ENCODE data around the gene CHCHD6.
A peak's percentile ranks its signal among the peaks of the same experiment; 100 is the strongest.

The CHCHD6 gene

GRCh38 chr3:126668450-126669401 lies 35.3 kb upstream of the CHCHD6 start:
- DNase-seq (ENCODE audit: low read depth in 1 of 2, low spot score in 1 of 2), result no peak

DNA sequence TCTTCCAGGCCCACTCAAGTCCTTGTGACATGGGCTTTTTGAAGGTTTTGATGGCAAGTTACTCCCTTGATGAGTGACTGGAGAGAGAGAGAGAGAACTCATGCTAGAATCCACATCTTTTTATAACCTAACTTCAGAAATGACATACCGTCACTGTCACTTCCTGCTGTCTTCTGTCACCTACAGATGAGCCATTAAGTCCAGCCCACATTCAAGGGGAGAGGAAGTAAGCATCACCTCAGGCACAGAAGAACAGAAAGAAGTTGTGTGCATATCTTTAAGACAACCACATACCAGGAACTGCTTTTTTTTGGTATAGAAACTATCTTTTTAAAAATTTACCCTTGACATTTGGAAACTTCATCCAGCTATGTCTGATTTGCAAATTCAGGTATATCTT lies 32.5 kb upstream of the CHCHD6 start:
- DNase-seq (ENCODE audit: low read depth in 1 of 2, low spot score in 1 of 2), result no peak

DNA sequence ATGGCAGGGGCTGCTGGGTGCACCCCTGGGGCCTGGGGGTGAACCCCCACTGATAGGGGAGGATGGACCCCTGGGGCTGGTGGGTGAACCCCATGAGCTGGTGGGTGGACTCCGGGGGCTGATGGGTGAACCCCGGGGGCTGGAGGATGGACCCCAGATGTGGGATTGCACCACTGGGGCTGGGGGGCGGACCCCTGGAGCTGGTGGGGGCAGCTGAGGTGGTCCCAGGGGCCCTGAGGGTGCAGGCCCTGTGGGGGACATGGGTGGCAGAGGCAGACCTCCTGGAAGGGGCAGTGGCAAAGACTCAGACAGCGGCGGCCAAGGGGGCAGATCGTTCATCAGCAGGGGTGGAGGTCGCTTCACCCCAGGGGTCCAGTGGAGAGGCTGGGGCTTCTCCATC lies 31.7 kb upstream of the CHCHD6 start:
- no peak for DNase-seq (ENCODE audit: low read depth in 1 of 2, low spot score in 1 of 2)

DNA sequence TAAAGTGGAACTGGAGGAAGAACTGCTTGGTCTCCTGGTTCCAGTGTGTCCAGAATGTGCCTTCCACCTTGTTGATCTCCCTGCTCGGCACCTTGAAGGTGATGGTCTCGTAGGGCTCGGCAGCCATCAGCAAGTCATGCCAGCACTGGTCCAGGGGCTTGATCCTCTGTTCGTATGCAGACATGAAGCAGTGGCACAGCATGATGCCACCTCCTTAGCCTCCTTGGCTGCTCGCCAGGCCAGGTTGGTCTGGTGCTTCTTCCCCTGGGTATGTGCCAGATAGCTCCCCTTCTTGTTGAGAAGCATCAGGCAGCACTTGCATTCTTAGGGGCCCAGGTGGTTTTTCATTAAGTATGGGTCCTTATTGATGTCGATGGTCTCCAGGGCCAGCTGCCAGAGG lies 31.3 kb upstream of the CHCHD6 start:
- DNase-seq (ENCODE audit: low read depth in 1 of 2, low spot score in 1 of 2), result no peak

DNA sequence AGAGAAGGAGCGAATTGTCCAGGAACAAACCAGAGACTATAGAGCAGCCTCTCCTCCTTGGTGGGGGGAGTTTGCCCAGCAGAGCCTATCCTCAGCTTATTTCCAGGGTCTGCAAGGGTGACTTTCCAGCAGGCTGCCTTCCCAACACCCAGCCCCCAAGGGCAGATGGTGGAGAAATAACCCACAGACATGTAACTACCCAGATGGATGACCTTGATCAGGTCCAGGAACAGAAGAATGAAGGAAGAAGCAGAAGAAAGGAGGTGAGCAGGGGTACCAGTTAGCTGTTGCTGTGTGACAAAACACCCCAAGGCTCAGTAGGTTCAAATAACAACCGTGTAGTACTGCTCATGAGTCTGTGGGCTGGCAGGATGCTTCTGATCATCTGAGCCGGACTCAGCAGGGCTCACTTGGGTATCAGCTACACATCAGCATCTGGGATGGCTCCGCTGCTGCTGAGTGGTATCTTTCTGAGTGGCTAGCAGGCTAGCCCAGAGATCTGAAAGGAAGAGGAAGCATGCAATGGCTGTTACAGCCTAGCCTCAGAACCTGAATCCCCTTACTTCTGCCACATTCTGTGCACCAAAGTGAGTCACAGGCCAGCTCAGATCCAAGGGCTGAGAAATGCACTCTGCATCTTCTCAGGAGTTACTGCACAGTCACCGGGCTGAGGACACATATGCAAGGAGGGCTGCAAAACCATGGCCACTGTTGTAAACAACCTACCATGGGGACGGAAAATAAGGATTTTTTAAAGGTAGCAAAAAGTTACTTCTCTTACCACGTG lies 26.9 kb upstream of the CHCHD6 start:
- DNase-seq (ENCODE audit: low read depth in 1 of 2, low spot score in 1 of 2), result no peak

DNA sequence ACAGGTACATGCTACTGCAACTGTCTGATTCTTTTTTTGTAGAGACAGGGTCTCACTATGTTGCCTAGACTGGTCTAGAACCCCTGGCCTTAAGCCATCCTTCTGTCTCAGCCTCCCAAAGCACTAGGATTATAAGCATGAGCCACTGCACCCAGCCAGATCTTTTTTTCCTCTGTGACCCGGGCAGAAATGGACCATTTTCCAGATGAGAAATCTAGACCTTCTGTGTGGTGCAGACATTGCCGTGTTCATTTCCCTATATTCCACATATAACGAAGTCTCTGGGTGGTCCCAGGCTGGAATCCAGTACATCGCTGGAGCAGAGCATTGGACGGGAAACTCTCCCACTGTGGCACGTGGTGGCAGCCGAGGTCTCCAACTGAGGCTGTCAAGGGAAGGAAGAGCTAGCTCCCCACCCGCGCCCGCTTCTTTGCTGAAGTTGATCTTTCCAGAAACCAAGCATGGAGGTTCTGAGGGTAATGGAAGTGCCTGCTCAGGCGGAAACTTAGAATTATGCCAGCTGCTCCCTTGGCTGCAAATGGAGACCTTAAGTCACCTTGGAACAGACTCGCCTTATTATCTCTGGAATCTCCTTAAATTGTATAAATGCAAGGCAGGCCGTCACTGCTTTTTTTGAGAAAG lies 26.1 kb upstream of the CHCHD6 start:
- no peak for DNase-seq (ENCODE audit: low read depth in 1 of 2, low spot score in 1 of 2)

DNA sequence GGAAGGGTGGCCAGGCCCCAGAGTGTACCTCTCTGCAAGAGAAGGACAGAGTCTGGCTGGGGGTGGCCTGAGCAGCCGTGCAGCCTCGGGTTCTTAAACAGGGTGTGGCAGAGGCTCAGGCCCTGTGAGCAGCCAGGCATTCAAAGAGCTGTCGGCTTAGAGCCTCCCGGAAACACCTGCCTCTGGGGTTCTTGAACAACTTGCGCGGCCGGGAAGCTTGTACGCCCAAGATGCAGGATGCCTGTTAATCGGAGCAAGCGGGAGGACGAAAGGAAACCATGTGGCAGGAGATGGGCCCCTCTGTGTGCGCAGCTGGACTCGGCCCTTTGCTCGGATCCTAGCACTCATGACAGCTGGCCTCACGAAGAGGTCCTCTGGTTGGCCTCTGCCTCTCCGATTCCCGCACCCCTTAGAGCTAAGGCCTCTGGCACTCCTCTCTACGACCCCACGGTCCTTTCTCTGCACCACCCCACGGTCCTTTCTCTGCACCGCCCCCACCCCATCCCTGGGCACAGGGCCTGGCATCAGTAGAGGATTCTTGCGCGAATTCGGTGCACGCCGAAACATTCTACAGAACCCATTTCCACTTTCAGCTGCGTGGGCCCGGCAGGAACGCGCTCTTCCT lies 25.2 kb upstream of the CHCHD6 start:
- no peak for DNase-seq (ENCODE audit: low read depth in 1 of 2, low spot score in 1 of 2)

- DNase-seq (ENCODE audit: low read depth in 1 of 2, low spot score in 1 of 2), result peak; percentile 71 to 72
Observed at GRCh38 chr3:126679318-126679751, 24.7 kb upstream of the CHCHD6 start.

- DNase-seq (ENCODE audit: low read depth in 1 of 2, low spot score in 1 of 2), result no peak
Observed at GRCh38 chr3:126679831-126680666, 24.0 kb upstream of the CHCHD6 start.

GRCh38 chr3:126680667-126681055 lies 23.4 kb upstream of the CHCHD6 start:
- no peak for DNase-seq (ENCODE audit: low read depth in 1 of 2, low spot score in 1 of 2)

DNA sequence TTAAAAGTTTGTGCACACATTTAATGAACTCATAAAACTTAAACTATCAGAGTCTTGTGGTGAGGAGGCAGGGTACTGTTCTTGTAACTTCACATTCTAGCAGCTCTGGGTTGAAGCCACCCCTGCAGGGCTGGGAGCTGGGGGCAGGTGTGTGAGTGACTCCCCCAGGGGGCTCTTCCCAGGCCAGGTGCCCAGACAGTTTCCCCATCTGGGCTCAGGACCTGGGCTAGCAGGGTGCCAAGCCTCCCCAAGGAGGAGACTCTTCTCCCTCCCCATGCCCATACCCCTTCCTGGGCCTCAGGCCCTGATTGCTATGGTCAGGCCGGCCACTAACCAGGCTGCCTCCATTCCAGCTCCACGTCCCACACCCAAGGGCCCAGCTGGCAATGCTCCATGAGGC lies 22.0 kb upstream of the CHCHD6 start:
- DNase-seq (ENCODE audit: low read depth in 1 of 2, low spot score in 1 of 2), result no peak

- no peak for DNase-seq (ENCODE audit: low read depth in 1 of 2, low spot score in 1 of 2)
Observed at GRCh38 chr3:126683069-126683468, 21.0 kb upstream of the CHCHD6 start.

DNA sequence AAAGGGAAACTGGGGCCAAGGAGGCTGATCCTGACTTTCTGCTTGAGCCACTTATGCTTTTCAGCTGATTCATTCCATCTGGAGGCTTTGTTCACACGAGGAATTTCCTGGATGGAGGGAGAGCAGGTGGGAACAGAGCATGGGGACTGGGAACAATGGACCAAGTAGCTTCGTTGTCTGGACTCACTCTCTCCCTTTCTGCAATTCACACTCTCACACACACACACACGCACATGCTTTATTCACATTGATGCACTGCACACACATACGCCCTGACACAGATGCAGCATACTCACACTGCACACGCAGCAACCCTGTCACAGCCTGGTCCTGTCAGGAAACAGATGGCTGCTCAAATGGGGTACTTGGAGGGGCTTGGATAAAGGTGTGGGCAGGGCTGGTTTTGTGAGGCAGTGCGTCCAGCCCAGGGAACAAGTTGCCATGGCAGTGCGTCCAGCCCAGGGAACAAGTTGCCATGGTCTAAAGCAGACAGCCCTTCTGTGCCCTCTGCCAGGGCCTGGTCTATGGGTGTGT lies 19.8 kb upstream of the CHCHD6 start:
- no peak for DNase-seq (ENCODE audit: low read depth in 1 of 2, low spot score in 1 of 2)

GRCh38 chr3:126685021-126685420 lies 19.0 kb upstream of the CHCHD6 start:
- DNase-seq (ENCODE audit: low read depth in 1 of 2, low spot score in 1 of 2), result no peak

GRCh38 chr3:126685493-126685892 lies 18.5 kb upstream of the CHCHD6 start:
- DNase-seq (ENCODE audit: low read depth in 1 of 2, low spot score in 1 of 2), result no peak

GRCh38 chr3:126691765-126692164 lies 12.3 kb upstream of the CHCHD6 start:
- no peak for DNase-seq (ENCODE audit: low read depth in 1 of 2, low spot score in 1 of 2)

DNA sequence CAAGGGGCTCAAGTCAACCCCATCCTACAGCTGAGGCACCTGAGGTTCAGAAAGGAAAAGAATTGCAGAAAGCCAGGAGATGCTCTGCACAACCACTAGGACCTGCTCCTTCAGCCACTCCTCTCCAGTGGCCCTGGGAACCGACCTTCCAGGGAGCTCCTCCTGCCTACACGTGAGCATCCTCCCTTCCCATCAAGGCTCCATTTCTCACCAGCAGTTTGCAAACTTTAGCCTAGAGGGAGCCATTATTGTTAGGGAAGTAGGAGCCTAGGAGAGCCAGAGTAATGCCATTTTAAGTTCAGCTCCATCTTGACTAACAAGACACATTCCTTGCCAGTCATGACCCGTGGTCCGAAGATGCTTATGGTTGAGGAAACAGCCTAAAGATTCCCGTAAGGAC lies 11.2 kb upstream of the CHCHD6 start:
- DNase-seq (ENCODE audit: low read depth in 1 of 2, low spot score in 1 of 2), result no peak

- no peak for DNase-seq (ENCODE audit: low read depth in 1 of 2, low spot score in 1 of 2)
Observed at GRCh38 chr3:126693921-126694320, 10.1 kb upstream of the CHCHD6 start.

DNA sequence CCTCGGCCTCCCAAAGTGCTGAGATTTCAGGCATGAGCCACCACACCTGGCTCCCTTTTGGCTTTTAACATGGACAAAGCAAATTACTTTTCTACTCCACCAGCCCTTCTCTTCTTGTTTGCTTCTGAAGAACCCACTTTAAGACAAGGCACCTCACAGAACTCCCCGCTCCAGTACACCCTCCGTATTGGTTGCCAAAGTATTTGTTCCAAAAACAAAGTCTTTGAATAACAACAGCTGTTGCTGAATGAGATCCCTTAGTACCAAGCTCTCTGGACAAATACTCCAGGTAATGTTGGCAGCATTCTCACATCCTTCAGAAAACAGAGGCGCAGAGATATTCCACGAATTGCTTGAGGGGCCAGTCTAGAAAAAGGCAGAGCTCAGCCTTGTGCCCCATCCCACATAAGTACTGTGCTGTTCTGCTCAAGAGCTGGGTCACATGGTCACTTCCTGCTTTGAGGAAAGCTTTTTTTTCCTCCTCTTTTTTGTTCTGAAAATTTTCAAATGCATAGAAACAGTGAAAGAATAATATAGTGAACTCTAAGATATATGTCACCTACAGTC lies 7.3 kb upstream of the CHCHD6 start:
- DNase-seq (ENCODE audit: low read depth in 1 of 2, low spot score in 1 of 2), result no peak

DNA sequence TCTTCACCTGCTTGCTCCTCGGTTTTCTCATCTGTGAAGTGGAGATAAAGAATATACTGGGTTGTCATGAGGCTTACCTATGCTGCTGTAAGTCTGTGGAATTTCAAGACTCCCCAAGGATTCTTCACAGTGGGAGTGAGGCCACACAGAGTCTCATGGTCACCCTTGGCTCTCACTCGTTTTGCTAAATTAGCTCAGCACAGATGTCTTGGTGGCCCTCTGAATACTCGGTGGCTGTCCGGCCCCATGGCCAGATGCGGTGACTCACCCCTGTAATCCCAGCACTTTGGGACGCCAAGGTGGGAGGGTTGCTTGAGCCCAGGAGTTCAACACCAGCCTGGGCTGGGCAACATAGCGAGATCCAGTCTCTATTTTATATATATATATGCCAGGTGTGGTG lies 5.0 kb upstream of the CHCHD6 start:
- DNase-seq (ENCODE audit: low read depth in 1 of 2, low spot score in 1 of 2), result no peak
